ENCODE data around the gene OTOG.

Gene OTOG

GRCh38 chr11:17556999-17557398, 9.9 kb downstream of the OTOG start:
- DNase-seq (ENCODE audit: extremely low read depth, insufficient read length), result no peak
- no peak for TF ChIP-seq CTCF (IDR thresholded peaks at IDR 0.05; ENCODE audit: insufficient read depth, low read length, poor library complexity, severe bottlenecking)

DNA sequence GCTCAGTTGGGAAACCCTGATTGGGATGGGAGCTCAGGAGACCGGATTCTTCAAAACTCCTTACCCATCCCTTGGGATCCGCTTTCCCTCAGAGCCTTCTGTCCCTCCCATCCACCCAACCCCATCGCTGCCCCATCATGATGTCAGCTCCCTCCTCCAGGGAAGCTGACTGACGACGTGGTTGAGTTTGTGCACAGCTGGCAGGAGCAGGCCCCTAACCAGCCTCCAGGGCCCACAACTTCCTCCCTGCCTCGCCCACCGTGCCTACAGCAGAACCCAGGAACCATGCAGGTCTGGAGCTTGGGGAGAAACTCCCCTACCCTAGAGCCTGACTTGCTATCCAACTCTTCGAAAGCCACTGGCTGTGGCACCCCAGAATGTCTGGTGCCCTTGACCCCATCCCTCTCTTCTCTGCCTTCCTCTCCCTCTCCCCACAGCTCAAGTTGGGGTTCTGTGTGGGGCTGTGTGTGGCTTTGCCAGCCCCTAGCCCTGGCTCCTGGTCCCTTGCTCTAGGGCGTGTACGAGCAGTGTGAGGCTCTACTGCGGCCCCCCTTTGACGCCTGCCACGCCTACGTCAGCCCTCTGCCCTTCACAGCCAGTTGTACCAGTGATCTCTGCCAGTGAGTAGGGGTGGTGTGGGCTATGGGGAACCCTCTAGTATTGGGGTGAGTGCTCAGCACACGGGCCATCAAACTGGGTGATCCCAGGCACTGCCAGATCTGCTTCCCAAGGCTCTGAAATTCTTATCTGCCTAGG, 11.1 kb downstream of the OTOG start:
- no peak for TF ChIP-seq CTCF (IDR thresholded peaks at IDR 0.05; ENCODE audit: insufficient read depth, low read length, poor library complexity, severe bottlenecking)
- Histone ChIP-seq H3K4me3 (replicated peaks; ENCODE audit: low read depth, low read length) (no peak overlapping the region), H3K27me3 (replicated peaks; ENCODE audit: control insufficient read depth, insufficient read depth, low read length) (no peaks in the 10 kb centered on the region; the same call in 1 of the 2 replicates), H3K36me3 (ENCODE audit: control insufficient read depth, insufficient read depth, low read length) (no peaks in the 10 kb centered on the region)
- no peak for DNase-seq (ENCODE audit: extremely low read depth, insufficient read length)

More at GRCh38 chr11:17556999-17557398, 9.9 kb downstream of the OTOG start:
- Histone ChIP-seq H3K36me3 (ENCODE audit: control insufficient read depth, insufficient read depth, low read length) (no peaks in the 10 kb centered on the region), H3K4me3 (replicated peaks; ENCODE audit: low read depth, low read length) (no peak overlapping the region), H3K27me3 (replicated peaks; ENCODE audit: control insufficient read depth, insufficient read depth, low read length) (no peaks in the 10 kb centered on the region; the same call in 1 of the 2 replicates)

DNA sequence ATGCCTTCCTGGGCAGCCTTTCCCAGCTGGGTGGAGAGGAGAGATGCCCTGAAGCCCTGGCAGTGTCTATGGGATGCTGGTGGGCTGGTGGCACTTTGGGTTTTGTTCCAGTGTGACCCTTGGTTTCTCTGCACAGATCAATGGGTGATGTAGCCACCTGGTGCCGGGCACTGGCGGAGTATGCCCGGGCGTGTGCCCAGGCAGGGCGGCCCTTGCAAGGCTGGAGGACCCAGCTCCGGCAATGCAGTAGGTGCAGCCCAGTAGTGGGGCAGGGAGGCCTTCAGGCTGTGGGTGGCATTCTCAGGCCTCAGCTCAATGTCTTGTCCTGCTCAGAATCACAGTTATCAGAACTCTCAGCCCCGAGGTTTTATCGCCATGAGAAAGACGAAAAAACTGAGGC, 11.9 kb downstream of the OTOG start:
- DNase-seq (ENCODE audit: extremely low read depth, insufficient read length), result no peak
- Histone ChIP-seq H3K4me3 (replicated peaks; ENCODE audit: low read depth, low read length) (no peak overlapping the region), H3K27me3 (replicated peaks; ENCODE audit: control insufficient read depth, insufficient read depth, low read length) (no peaks in the 10 kb centered on the region; the same call in 1 of the 2 replicates), H3K36me3 (ENCODE audit: control insufficient read depth, insufficient read depth, low read length) (no peaks in the 10 kb centered on the region)
- TF ChIP-seq CTCF (IDR thresholded peaks at IDR 0.05; ENCODE audit: insufficient read depth, low read length, poor library complexity, severe bottlenecking), result no peak

DNA sequence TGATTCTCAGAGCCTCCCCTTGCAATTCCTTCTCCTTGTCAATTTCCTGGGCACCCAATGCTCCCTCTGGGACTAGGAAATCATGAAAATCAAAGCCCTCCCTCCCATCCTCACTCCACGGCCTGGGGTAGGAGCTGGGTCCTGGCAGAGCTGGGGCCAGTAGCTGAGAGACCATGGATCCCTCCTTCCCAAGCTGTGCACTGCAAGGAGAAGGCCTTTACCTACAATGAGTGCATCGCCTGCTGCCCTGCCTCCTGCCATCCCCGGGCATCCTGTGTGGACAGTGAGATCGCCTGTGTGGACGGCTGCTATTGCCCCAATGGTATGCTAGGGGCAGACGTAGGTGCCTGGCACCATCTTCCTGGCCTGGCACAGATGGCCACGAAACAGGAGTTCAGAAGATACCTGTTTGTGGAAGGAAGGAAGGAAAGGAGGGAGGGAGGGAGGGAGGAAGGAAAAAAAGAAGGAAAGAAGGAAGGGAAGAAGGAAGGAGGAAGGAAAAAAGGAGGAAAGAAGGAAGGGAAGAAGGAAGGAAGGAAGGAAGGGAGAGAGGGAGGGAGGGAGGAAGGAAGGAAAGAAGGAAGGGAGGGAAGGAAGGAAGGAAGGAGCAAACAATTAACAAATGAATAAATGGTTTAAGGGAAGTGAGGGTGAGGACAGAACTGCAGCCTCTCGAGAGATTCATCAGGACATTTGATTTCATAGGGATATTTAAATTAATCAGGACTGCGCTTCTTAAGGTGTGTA, 12.5 kb downstream of the OTOG start:
- no peaks in the 10 kb centered on the region; the same call in 1 of the 2 replicates for H3K27me3 ChIP-seq (replicated peaks; ENCODE audit: control insufficient read depth, insufficient read depth, low read length)

More for the DNA sequence above, 12.5 kb downstream of the OTOG start:
- no peak for DNase-seq (ENCODE audit: extremely low read depth, insufficient read length)
- TF ChIP-seq CTCF (IDR thresholded peaks at IDR 0.05; ENCODE audit: insufficient read depth, low read length, poor library complexity, severe bottlenecking), result no peak
- H3K36me3 ChIP-seq (ENCODE audit: control insufficient read depth, insufficient read depth, low read length), result no peaks in the 10 kb centered on the region
- no peak overlapping the region for H3K4me3 ChIP-seq (replicated peaks; ENCODE audit: low read depth, low read length)
